Measurements from ENCODE around the gene SIM2. TPM values are rescaled to one million over a fixed set of nuclear protein-coding genes. Genes with fewer than 3 reads are reported as not detected.

The SIM2 gene
- total and polyA plus RNA-seq, 2 experiments from 2014 or later, result 0.16 to 0.49 TPM

- no peaks in the 10 kb centered on the region for H4K20me1 ChIP-seq (replicated peaks; ENCODE audit: insufficient read depth)
- no peaks in the 10 kb centered on the region for H3F3A ChIP-seq (replicated peaks; ENCODE audit: low read depth)
- Mint-ChIP-seq H3K27me3 (ENCODE audit: insufficient read depth, low read depth, poor library complexity) (peaks cover 6% of the 10 kb centered on the region), H3K27ac (no peak overlapping the region), H3K9me3 (no peaks in the 10 kb centered on the region), H3K4me3 (no peak overlapping the region), H3K4me1 (peaks cover 12% of the 10 kb centered on the region; the same call in 2 of the 3 replicates), H3K36me3 (ENCODE audit: low read depth) (no peaks in the 10 kb centered on the region)
- H3K4me3 ChIP-seq, result no peak overlapping the region
- DNase-seq (ENCODE audit: low spot score), result no peak
- no peaks in the 10 kb centered on the region for H3K4me1 ChIP-seq (ENCODE audit: insufficient read depth)
- ATAC-seq, result no peak
- H3K4me2 ChIP-seq, result no peak overlapping the region
- no peak overlapping the region for H2AFZ ChIP-seq
- no peaks in the 10 kb centered on the region for H3K79me2 ChIP-seq (replicated peaks; ENCODE audit: insufficient read depth)
- no peak overlapping the region for H3K27ac ChIP-seq (ENCODE audit: low read depth)
- no peaks in the 10 kb centered on the region for H3K36me3 ChIP-seq (ENCODE audit: insufficient read depth)
- no peak for TF ChIP-seq NANOG (IDR thresholded peaks at IDR 0.05; ENCODE audit: borderline replicate concordance)
- TF ChIP-seq EZH2phosphoT487 (IDR thresholded peaks at IDR 0.05; ENCODE audit: unreplicated experiment), result no peak
- no peak for TF ChIP-seq ZNF114 (CRISPR knock-in tag; IDR thresholded peaks at IDR 0.05)
- TF ChIP-seq, protein P1, sequence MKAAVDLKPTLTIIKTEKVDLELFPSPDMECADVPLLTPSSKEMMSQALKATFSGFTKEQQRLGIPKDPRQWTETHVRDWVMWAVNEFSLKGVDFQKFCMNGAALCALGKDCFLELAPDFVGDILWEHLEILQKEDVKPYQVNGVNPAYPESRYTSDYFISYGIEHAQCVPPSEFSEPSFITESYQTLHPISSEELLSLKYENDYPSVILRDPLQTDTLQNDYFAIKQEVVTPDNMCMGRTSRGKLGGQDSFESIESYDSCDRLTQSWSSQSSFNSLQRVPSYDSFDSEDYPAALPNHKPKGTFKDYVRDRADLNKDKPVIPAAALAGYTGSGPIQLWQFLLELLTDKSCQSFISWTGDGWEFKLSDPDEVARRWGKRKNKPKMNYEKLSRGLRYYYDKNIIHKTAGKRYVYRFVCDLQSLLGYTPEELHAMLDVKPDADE (IDR thresholded peaks at IDR 0.05), result no peak
- TF ChIP-seq JUNB (IDR thresholded peaks at IDR 0.05; ENCODE audit: unreplicated experiment), result no peak
- no peak for TF ChIP-seq REST (IDR thresholded peaks at IDR 0.05; ENCODE audit: unreplicated experiment)
- no peak for TF ChIP-seq ZNF462 (CRISPR knock-in tag; IDR thresholded peaks at IDR 0.05)
- no peak for TF ChIP-seq STAT1 (IDR thresholded peaks at IDR 0.05; ENCODE audit: unreplicated experiment)
- no peak for TF ChIP-seq EZH2 (IDR thresholded peaks at IDR 0.05; ENCODE audit: low read depth, unreplicated experiment)
- TF ChIP-seq POLR2AphosphoS5 (IDR thresholded peaks at IDR 0.05; ENCODE audit: low read depth), result no peak
- TF ChIP-seq ZNF331 (CRISPR knock-in tag; IDR thresholded peaks at IDR 0.05; ENCODE audit: low read depth), result no peak
- TF ChIP-seq CREB1 (CRISPR knock-in tag; IDR thresholded peaks at IDR 0.05; ENCODE audit: low read depth), result no peak
- TF ChIP-seq, protein P2, sequence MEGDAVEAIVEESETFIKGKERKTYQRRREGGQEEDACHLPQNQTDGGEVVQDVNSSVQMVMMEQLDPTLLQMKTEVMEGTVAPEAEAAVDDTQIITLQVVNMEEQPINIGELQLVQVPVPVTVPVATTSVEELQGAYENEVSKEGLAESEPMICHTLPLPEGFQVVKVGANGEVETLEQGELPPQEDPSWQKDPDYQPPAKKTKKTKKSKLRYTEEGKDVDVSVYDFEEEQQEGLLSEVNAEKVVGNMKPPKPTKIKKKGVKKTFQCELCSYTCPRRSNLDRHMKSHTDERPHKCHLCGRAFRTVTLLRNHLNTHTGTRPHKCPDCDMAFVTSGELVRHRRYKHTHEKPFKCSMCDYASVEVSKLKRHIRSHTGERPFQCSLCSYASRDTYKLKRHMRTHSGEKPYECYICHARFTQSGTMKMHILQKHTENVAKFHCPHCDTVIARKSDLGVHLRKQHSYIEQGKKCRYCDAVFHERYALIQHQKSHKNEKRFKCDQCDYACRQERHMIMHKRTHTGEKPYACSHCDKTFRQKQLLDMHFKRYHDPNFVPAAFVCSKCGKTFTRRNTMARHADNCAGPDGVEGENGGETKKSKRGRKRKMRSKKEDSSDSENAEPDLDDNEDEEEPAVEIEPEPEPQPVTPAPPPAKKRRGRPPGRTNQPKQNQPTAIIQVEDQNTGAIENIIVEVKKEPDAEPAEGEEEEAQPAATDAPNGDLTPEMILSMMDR (conservative IDR thresholded peaks at IDR 0.05; ENCODE audit: low read depth in 2 of 2), result no peak
- no peaks in the 10 kb centered on the region for H3K9me2 ChIP-seq (ENCODE audit: insufficient read depth)
- H3K27me3 ChIP-seq (ENCODE audit: insufficient read depth), result no peaks in the 10 kb centered on the region
Measured at GRCh38 chr21:36761685-36762084, 62.8 kb downstream of the SIM2 start.
